Mesenteric fat pad (tissue), 1 donor: ENCODE measurements around the gene CRISPLD2. TPM values are rescaled to one million over a fixed set of nuclear protein-coding genes. Genes with fewer than 3 reads are reported as not detected.
"Not testable (repeated sequence)": the region's sequence is repeated elsewhere in the genome, so short reads cannot be mapped to it uniquely, and the experiment has no call there.

ENCODE experiments used
- DNase-seq: peaks from one replicate; pipeline ENCODE4 v3.0.0-alpha.2; 2020; ENCODE audit warnings: low spot score
- total RNA-seq: library from RNA; stranded (reverse); fragmentation: NEBNext Ultra II Directional; extraction: Animal tissue kit (Norgen Biotek cat#: 25700); gene quantifications from one replicate; pipeline ENCODE4 v1.2.1, GENCODE V29; 2021
- donor health status: DM: yes; HTN: yes; CAD: no.

The CRISPLD2 gene
- total RNA-seq, 1 donor from 2014 or later: 256 TPM

DNA sequence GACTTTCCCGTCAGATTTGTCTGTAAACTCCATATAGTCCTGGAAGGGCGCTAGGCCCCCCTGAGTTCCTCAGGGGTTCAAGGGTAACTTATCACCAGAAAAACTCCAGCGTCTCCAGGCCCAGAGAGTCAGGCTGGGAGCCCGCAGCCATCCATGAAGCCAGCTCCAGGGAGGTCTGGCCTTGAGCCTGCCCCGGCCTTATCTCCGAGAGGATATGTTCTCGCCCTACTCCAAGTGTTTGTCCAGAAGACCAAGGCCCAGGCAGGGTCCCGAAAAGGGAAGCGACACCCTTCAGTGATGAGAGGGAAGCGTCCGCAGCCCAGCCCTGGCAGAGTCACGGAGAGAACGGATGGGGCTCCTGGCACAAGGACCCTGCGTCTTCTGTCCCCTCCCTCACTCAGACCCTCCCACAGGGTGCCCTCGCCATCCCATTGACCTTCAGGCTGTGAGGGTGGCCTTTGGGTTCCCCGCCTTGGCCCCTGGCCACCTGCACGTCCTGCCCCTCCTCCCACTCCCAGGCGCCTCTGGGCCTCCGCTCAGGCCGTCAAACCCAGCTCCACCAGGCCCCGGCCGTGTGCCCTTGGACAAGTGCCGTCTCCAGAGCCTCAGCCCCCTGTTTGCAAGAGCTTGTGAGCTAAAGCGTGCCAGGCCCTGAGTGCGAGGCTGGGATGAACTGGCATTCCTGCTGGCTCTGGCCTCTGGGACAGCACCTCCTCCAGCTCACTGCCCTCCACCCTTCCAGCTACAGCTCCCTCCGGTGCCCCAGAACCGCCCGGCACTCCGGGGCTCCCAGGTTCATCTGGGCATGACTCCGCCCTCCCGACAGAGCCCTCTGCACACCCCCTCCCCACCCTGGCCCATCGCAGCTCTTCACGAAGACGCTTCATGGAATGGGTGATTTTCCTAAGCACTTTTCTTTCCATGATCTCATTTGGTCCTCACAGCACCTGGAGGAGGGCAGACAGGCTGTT is 108.1 kb downstream of the CRISPLD2 start:
- DNase-seq: no peak

DNA sequence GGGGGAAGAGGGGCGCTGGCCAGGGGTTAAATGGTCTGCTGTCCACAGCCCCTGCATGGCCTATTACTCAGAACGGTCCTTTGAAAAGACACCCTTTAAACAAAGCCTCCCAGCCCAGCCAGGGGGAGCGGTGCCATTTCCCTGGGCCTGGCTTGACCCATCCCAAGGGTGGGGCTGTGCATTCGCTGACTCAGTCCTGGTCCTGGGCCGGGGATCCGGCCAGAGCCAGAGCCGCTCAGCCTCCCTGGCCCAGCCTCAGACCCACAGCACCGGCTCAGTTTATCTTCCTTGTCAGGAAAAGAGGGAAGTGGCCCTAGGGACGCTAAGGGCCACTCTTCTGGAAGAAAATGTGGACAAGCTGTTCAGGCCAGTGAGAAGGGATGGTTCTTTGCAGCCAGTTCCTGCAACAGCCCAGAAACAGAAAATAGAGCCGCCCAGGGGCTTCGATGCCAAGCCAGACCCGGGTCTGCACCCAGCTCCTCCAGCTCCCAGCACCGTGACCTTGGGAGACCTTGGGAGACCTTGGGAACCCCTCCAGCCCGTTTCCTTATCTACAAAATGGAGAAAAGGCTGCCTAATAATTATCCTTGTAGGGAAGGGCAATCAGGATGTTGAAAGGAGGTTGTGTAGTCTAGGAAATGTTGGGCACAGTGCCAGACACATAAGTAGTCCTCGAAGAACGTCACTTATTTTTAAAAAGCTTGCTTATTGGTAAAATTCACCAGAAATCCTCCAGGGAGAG is 109.1 kb downstream of the CRISPLD2 start:
- DNase-seq: no peak

DNA sequence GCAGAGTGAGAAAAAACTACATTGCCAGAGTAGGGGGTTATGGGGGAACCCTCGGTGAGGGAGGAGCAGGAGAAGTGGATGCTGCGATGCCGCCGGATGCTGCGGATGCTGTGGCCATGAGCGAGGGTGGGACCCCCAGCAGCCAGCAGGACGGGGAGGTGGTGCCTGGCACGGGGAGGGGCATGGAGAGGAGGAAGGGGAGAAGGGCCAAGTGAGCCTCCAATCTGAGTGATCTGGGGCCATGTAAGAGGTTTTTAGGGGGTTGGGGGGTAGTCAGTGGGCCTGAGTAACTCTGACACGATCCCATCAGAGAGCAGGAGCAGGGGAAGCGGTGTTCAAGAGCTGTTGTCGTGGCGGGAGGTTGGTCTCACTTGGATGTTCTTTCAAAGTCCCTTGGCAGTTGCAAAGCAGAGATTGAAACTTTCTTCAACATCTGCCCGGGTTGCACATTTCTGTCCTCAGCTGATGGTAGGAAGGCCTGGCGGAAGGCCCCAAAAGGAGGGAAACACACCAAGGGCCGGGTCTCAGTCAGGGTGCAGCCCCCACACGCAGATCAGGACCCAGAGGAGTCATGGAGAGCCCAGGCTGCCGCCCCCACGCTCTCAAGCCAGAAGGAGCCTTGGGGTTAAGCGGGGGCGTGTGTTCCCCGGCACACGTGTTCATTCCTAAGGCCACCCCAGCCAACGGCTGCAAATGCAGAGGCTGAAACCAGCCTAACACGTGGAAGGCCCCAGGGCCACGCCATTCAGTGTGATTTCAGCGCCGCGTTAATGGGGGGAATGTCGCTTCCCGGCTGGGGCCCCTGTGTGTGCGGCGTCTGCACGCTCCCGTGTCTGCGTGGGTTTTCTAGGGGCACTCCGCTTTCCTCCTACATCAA is 109.9 kb downstream of the CRISPLD2 start:
- no peak for DNase-seq

GRCh38 chr16:84930298-84931106 is 110.7 kb downstream of the CRISPLD2 start:
- no peak for DNase-seq

DNA sequence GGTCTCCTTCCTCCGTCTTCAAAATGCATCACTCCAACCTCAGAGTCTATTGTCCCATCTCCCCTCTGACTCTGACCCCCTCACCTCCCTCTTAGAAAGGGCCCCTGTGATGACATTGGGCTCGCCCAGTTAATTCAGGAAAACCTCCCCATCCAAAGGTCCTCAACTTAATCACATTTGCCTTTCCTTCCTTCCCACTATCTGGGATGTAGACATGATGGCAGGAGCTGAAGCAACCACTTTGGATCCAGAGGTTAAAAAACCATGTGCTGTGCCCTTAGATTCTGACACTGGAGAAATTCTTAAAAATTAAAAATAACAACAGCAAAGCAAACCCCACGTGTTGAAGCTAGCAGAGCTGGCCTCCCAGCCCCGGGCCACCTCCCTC is 111.3 kb downstream of the CRISPLD2 start:
- no peak for DNase-seq

DNA sequence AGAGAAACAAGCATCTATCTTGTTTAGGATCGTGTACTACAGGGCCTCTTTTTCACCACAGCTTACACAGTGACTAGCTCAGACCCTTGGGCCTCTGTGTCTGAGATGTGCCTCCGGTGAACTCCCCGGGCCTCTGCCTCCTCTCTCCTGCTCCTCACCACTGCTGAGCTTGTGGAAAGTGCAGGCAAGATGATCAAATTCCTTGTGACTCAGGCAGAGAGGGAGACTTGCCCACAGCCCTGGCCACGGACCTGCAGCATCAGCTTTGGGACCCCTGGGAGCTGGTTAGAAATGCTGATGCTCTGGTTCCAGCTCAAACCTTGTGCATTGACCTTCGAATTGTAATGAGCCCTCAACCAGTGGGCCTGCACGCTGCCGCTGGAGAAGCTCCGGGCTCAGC is 111.7 kb downstream of the CRISPLD2 start:
- DNase-seq: no peak

GRCh38 chr16:84932681-84933080 is 112.9 kb downstream of the CRISPLD2 start:
- no peak for DNase-seq

GRCh38 chr16:84933774-84934631 is 114.2 kb downstream of the CRISPLD2 start:
- DNase-seq: no peak

DNA sequence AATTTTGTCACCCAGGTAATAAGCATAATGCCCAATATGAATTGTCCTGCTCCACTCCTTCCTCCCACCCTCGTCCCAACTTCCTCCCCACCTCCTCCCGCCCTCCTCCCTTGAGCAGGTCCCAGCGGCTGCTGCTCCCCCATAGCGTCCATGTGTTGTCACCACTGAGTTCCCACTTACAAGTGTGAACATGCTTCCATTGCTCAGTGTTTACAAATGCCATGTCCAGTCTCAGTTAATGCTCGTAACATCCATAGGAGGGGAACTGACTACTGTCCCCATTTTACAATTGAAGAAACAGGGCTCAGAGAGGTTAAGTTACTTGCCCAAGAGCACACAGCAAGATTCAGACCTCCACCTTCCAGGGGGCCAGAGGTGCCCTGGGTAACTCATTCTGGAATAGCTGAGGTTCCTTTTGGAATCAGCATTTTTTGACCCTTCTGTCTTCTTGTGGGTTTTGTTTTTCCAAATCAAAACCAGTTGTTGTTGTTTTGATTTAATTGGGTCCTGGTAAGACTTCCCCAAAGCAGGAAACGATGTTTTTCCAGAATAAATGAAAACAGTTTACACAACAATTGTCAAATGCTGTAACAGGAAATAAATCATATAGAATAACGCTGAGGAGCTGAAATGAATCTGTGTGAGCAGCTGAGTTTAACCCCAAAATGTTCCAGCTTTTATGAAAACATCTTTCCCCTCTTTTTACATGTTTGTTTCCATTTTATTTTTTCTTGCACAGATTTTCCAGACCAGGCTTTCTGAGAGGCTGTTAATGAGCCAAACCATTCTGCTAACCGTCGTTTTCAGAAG is 117.6 kb downstream of the CRISPLD2 start:
- DNase-seq: no peak

DNA sequence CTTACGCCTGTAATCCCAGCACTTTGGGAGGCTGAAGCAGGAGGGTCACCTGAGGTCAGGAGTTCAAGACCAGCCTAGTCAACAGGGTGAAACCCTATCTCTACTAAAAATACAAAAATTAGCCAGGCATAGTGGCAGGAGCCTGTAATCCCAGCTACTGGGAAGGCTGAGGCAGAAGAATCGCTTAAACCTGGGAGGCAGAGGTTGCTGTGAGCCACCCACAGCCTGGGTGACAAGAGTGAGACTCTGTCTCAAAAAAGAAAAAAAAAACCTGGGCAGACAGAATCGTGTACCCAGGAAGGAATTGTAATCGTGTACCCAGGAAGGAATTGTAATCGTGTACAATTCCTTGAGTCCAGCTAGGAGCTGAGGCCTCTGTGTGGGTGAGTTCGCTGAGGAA is 118.8 kb downstream of the CRISPLD2 start:
- DNase-seq: not testable (repeated sequence)

GRCh38 chr16:84940670-84941551 is 121.1 kb downstream of the CRISPLD2 start:
- no peak for DNase-seq

DNA sequence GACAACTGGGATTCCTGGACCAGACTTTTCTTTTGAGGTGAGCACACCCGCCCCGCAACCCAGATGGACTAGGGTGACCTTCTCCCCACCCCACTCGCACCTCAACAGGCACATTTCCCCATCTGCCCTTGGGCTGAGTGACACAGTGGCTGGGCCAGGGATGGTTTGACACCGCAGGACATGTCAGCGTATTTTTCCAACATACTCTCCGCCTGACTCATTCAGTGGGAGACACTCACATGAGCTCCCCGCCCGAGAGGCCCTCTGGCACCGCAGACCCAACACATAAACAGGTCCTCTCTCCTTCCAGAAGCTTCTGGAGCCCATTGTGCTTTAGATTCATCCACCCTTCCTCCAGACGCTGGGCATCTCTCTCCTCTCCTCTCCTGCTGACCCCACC is 122.1 kb downstream of the CRISPLD2 start:
- no peak for DNase-seq

DNA sequence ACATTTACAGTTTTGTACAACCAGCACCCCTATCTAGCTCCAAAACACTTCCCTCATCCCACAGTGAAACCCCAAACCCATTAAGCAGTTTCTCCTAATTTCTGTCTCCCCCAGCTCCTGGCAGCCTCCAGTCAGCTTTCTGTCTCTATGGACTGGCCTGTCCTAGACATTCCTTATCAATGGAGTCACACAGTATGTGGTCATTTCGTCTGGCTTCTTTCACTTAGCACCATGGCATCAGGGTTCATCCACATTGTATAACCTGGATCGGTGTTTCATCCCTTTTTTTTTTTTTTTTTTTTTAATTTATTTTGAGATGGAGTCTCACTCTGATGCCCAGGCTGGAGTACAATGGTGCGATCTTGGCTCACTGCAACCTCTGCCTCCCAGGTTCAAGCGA is 123.0 kb downstream of the CRISPLD2 start:
- no peak for DNase-seq

- DNase-seq: no peak
These were observed 123.8 kb downstream of the CRISPLD2 start for GRCh38 chr16:84943620-84944019.

- no peak for DNase-seq
These were observed 127.2 kb downstream of the CRISPLD2 start for GRCh38 chr16:84947022-84947421.

- DNase-seq: no peak
These were observed 128.4 kb downstream of the CRISPLD2 start for GRCh38 chr16:84947996-84948850.
